Choroid plexus epithelial cell (primary cell): ENCODE data around the gene WNK1.

Source experiments
- DNase-seq: peaks from one replicate; pipeline ENCODE4 v3.0.0-alpha.2; 2010; ENCODE audit warnings: low read depth
- H3K4me3 ChIP-seq: 2 replicates; pipeline ENCODE4 v1.5.1; 2011; ENCODE audit warnings: low read depth, mild to moderate bottlenecking, control low read depth, low read length, moderate library complexity
- TF ChIP-seq, protein P1 (sequence below): conservative IDR thresholded peaks from 2 replicates; pipeline ENCODE4 v1.5.1; 2011; ENCODE audit warnings: low read depth, mild to moderate bottlenecking, control low read depth, inconsistent platforms, low read length, moderate library complexity

Gene WNK1

GRCh38 chr12:912466-913235, 160.3 kb downstream of the WNK1 start:
- no peak for DNase-seq
- H3K4me3 ChIP-seq, result no peak overlapping the region
- TF ChIP-seq, protein P1, sequence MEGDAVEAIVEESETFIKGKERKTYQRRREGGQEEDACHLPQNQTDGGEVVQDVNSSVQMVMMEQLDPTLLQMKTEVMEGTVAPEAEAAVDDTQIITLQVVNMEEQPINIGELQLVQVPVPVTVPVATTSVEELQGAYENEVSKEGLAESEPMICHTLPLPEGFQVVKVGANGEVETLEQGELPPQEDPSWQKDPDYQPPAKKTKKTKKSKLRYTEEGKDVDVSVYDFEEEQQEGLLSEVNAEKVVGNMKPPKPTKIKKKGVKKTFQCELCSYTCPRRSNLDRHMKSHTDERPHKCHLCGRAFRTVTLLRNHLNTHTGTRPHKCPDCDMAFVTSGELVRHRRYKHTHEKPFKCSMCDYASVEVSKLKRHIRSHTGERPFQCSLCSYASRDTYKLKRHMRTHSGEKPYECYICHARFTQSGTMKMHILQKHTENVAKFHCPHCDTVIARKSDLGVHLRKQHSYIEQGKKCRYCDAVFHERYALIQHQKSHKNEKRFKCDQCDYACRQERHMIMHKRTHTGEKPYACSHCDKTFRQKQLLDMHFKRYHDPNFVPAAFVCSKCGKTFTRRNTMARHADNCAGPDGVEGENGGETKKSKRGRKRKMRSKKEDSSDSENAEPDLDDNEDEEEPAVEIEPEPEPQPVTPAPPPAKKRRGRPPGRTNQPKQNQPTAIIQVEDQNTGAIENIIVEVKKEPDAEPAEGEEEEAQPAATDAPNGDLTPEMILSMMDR, result no peak

- H3K4me3 ChIP-seq, result no peak overlapping the region
- TF ChIP-seq, protein P1, result no peak
- DNase-seq, result peak; percentile 77
Observed at GRCh38 chr12:913919-914698, 161.7 kb downstream of the WNK1 start.

DNA sequence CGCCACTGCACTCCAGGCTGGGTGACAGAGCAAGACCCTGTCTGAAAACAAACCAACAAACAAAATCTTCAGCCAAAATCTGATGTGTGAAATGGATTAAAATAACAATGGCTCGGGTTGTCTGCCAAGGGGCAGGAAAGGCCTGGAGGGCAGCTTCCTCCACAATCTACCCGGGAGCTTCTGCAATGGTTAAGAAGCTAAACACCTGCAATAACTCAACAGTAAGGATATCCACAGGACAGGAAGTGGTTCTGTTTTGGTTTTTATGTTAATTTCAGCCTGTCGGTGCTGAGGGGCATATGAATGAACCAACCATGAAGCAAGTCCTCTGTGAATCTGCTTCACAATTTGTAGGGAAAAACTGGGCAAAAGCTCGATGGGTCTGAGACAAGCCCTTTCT, 162.7 kb downstream of the WNK1 start:
- DNase-seq, result no peak
- H3K4me3 ChIP-seq, result no peak overlapping the region
- TF ChIP-seq, protein P1, result no peak

GRCh38 chr12:916240-916639, 163.9 kb downstream of the WNK1 start:
- TF ChIP-seq, protein P1, result no peak
- no peak for DNase-seq
- H3K4me3 ChIP-seq, result no peak overlapping the region

GRCh38 chr12:916712-917445, 164.5 kb downstream of the WNK1 start:
- H3K4me3 ChIP-seq, result no peak overlapping the region
- DNase-seq, result no peak
- TF ChIP-seq, protein P1, result no peak

- TF ChIP-seq, protein P1, result no peak
- DNase-seq, result no peak
- H3K4me3 ChIP-seq, result no peak overlapping the region
Observed at GRCh38 chr12:920676-921075, 168.3 kb downstream of the WNK1 start.
